Activated naive CD4-positive, alpha-beta T cell treated with anti-CD3 and anti-CD28 coated beads for 36 hours (primary cell): Measurements from ENCODE around the gene ST7. TPM values are rescaled to one million over a fixed set of nuclear protein-coding genes. Genes with fewer than 3 reads are reported as not detected.

Source experiments
- CTCF ChIA-PET: fragments of 350-600 bp; sonication (Branson Sonifier 250); formaldehyde crosslinking; loops from one replicate; lab custom pipeline; 2021; ENCODE audit warnings: antibody characterized with exemption; lab: Charles Lee
- DNase-seq: peaks from one replicate; pipeline ENCODE4 v3.0.0-alpha.2; 2020
- H3K27ac Mint-ChIP-seq: one replicate; pipeline ENCODE4 v1.8.0; 2021; ENCODE audit warnings: mild to moderate bottlenecking, mixed read lengths
- H3K27me3 Mint-ChIP-seq: one replicate; pipeline ENCODE4 v1.8.0; 2021; ENCODE audit warnings: low read depth, mixed read lengths
- H3K36me3 Mint-ChIP-seq: one replicate; pipeline ENCODE4 v1.8.0; 2021; ENCODE audit warnings: low read depth, mixed read lengths
- H3K4me1 Mint-ChIP-seq: one replicate; pipeline ENCODE4 v1.8.0; 2021; ENCODE audit warnings: low read depth, mixed read lengths
- H3K4me3 Mint-ChIP-seq: one replicate; pipeline ENCODE4 v1.8.0; 2021; ENCODE audit warnings: mild to moderate bottlenecking, moderate library complexity, mixed read lengths
- H3K9me3 Mint-ChIP-seq: one replicate; pipeline ENCODE4 v1.8.0; 2021; ENCODE audit warnings: mixed read lengths
- intact Hi-C: fragments of 100-400 bp; cut with micrococcal nuclease; formaldehyde crosslinking; loops from one replicate; pipeline ENCODE4 v1.15.1; 2023
- total RNA-seq, 2 experiments: library from RNA; stranded (reverse); gene quantifications; one replicate each; pipeline ENCODE4 v1.2.3, GENCODE V29; 2021

ST7 gene
- total RNA-seq, 2 experiments from 2014 or later, result 4.1 to 5.2 TPM

DNA sequence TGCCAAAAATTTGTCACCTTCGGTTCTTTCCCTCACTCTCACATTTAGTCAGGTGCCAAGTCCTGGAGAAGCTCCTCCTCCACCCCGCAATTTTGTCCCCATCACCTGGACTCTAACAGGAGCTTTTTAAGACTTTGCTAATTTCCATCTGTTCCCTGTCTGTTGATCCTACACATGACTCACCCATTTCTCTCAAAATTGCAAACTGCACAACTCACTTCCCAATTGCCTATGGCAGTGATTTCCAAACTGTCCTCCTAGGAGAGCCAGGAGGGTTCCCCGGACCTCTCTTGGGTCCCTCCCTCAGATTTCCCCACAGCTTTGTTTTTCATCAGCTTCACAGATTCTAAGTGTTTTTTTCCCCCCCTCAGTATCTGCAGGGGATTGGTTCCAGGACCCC is 249.2 kb downstream of the ST7 start:
- Mint-ChIP-seq H3K36me3 (no peaks in the 10 kb centered on the region), H3K9me3 (no peaks in the 10 kb centered on the region), H3K4me3 (no peak overlapping the region), H3K4me1 (no peaks in the 10 kb centered on the region), H3K27ac (no peak overlapping the region), H3K27me3 (no peaks in the 10 kb centered on the region)
- DNase-seq, result no peak
- CTCF ChIA-PET, result no interaction called here
- intact Hi-C loops, result no loop called here

DNA sequence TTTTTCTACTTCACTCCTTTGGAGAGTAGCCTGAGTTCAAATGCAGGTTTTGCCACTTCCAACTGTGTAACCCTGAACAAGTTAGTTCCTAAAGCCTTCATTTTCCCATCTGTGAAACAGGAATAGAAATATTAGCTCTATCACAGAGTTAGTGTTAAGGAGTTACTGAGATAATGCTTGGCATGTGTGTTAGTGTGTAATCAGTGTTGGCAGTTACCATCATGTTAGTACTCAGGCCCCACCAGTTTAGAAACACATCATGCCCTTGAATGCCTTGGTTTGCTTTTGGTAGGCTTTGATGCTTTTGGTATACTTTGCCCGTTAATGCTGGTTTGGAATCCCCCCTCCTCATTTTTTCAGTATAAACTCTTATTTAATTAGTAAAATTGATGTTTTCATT is 249.9 kb downstream of the ST7 start:
- no peak overlapping the region for H3K27ac Mint-ChIP-seq

DNA sequence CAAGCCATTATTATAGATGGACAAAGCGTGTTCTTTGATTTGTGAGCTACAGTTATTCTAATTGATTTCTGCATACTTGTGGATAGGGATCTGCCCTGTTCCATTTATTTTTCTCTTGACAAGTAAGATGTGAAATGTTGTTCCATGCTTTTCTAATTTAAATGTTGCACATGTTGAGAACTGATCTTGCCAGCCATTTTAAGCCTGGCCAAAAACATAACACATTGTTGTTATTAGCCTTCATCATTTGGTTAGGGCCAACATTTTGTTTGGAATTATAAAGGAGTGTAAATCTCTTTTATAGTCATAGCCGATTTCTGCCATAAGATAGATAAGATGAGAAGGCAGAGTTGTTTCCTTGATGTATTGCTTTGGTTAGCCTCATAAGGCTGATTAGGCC is 252.6 kb downstream of the ST7 start:
- no peak for DNase-seq
- intact Hi-C loops, result no loop called here
- no peak overlapping the region for H3K27ac Mint-ChIP-seq
- H3K36me3 Mint-ChIP-seq, result no peaks in the 10 kb centered on the region
- no peak overlapping the region for H3K4me3 Mint-ChIP-seq
- H3K9me3 Mint-ChIP-seq, result no peaks in the 10 kb centered on the region
- H3K27me3 Mint-ChIP-seq, result no peaks in the 10 kb centered on the region
- CTCF ChIA-PET, result no interaction called here
- no peaks in the 10 kb centered on the region for H3K4me1 Mint-ChIP-seq

More for the DNA sequence above, 249.9 kb downstream of the ST7 start:
- intact Hi-C loops, result no loop called here
- no peak for DNase-seq
- H3K4me1 Mint-ChIP-seq, result no peaks in the 10 kb centered on the region
- no peaks in the 10 kb centered on the region for H3K27me3 Mint-ChIP-seq
- no peaks in the 10 kb centered on the region for H3K36me3 Mint-ChIP-seq
- CTCF ChIA-PET, result interaction anchor here (0.7 kb wide), 1 partner anchor 10 kb away, joined by 3 read pairs; no protein-coding TSS in a partner anchor
- no peaks in the 10 kb centered on the region for H3K9me3 Mint-ChIP-seq
- H3K4me3 Mint-ChIP-seq, result no peak overlapping the region

DNA sequence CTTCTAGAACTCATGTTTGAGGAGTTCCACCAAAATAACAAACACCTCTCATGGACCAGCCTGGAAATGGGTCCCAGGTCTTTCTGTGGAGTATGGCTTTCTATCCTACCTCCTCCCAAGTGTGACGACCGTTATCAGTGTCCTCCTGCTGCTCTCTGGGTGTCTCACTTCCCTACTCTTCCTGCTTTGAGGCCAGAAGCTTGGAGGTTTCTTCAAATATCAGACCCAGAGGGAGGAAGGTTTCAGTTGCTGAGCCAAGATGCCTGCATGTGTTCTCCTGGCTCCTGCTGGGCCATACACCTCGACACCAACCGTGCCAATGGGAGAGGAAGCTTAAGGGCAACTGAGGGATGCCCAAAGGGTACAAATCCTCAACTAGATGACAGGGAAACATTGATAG is 255.0 kb downstream of the ST7 start:
- Mint-ChIP-seq H3K36me3 (no peaks in the 10 kb centered on the region), H3K27ac (no peak overlapping the region), H3K4me3 (no peak overlapping the region), H3K4me1 (no peaks in the 10 kb centered on the region), H3K27me3 (no peaks in the 10 kb centered on the region), H3K9me3 (no peaks in the 10 kb centered on the region)
- CTCF ChIA-PET, result interaction anchor here (0.7 kb wide), 1 partner anchor 150 kb away, joined by 3 read pairs; no protein-coding TSS in a partner anchor
- no peak for DNase-seq
- intact Hi-C loops, result no loop called here

DNA sequence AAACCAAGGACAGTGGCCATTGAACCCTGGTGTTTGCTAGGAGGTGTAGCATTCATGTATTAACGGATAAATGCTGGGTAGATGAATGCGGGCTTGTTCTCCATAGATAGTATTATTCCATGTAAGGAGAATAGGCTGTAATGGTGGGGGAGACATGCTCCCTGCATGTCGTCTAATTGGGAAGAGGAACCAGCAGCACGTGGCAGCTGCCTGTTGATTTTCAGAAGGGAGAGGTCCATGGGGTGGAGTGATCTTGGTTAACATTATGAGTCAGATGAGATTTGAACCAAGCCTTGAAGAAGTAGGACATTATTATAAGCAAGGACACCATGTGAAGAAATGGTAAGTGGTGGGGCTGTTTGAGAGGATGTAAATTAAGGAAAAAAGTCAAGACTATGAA is 257.1 kb downstream of the ST7 start:
- no peaks in the 10 kb centered on the region for H3K9me3 Mint-ChIP-seq
- H3K27ac Mint-ChIP-seq, result no peak overlapping the region
- no peak overlapping the region for H3K4me3 Mint-ChIP-seq
- H3K4me1 Mint-ChIP-seq, result no peaks in the 10 kb centered on the region
- CTCF ChIA-PET, result no interaction called here
- H3K36me3 Mint-ChIP-seq, result no peaks in the 10 kb centered on the region
- no peaks in the 10 kb centered on the region for H3K27me3 Mint-ChIP-seq
- intact Hi-C loops, result no loop called here
- DNase-seq, result no peak

DNA sequence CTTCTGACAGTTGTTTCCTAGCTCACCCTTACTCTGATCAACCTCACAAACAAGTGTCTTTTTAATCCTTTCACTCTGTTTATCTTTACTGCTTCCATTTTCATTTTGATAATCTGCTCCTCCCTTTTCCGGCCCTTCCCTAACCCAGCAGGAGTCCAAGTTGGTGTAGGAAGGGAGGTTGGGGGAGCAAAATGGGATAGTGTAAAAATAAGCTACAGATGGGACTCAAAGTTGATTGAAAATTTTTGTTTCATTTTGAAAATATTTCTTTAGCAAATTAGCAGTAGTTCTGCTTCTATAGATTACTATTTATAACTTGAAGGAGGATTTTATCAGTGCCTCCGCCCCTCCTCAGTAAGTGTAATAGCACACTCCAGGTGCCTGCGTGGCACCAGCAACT is 257.6 kb downstream of the ST7 start:
- Mint-ChIP-seq H3K27ac (no peak overlapping the region), H3K4me1 (no peaks in the 10 kb centered on the region), H3K9me3 (no peaks in the 10 kb centered on the region), H3K27me3 (no peaks in the 10 kb centered on the region), H3K4me3 (no peak overlapping the region), H3K36me3 (no peaks in the 10 kb centered on the region)
- no peak for DNase-seq
- CTCF ChIA-PET, result interaction anchor here (0.7 kb wide), 1 partner anchor 937 kb away, joined by 3 read pairs; no protein-coding TSS in a partner anchor
- intact Hi-C loops, result no loop called here

DNA sequence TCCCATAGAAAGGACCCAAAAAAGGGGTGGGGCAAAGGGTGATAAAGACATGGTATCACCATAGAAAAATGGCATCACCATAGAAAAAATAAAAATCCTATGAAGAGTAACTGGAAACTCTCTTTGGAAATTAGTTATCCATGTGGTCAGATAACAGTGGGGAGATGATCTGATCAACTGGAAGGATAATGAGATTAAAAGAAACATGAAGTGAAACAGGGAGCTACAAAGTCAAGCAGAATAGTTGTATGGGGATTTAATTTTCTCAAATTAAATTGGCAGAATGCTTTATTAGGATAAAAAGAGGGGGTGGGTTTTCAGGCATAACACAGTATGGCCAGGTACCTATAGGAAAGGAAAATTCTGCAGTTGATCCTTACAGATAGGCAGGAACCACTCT is 258.3 kb downstream of the ST7 start:
- CTCF ChIA-PET, result no interaction called here
- no peaks in the 10 kb centered on the region for H3K4me1 Mint-ChIP-seq

DNA sequence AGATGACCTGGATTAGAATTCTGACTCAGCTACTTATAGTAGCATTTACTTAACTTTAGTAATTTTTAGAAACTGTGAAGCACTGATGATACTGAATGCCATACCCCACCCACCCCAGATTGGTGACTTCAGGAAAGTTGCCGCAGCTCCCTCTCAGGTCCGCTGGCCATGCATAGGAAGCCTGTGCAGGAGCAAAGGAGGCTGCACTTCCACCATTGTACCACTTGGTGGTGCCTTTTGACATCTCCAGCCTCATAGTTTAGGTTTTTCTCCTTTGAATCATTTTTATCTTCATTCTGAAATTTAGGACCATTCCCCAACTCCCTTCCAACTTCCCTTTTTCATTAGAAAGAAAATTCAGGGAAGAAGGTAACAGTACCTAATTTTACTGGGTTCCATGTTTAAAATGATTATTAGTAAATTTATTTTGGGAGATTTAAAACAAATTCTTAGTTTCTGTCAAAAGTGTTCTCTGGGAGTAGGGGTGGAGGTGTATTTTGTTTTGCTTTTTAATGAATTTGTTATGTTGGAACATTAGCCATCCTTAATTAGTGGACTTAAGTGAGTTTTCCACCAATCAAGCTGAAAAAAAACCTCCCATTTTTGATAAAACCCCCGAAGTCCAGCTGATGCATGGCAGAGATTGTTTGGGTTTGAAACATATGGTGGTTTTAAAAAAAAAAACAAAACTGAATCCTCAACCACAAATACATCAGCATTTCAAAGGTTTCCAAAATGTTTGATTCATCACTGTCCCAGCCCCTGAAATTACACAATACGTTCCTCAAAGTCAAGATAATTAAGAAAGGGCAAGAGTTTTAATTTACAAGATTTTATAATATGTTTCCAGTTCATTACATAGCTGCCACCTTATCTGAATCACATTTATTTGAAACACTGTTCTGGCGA is 259.9 kb downstream of the ST7 start:
- peak; percentile 66 for DNase-seq
- H3K4me3 Mint-ChIP-seq, result no peak overlapping the region
- CTCF ChIA-PET, result interaction anchor here (0.6 to 1.6 kb wide), 14 partner anchors 8 to 563 kb away, joined by 3 to 4 read pairs (median 3); no protein-coding TSS in a partner anchor
- H3K27me3 Mint-ChIP-seq, result no peaks in the 10 kb centered on the region
- no peak overlapping the region for H3K27ac Mint-ChIP-seq
- H3K4me1 Mint-ChIP-seq, result no peaks in the 10 kb centered on the region
- H3K36me3 Mint-ChIP-seq, result no peaks in the 10 kb centered on the region
- H3K9me3 Mint-ChIP-seq, result no peaks in the 10 kb centered on the region
- intact Hi-C loops, result loop anchor here (1.0 kb wide), 3 partner anchors 173 to 940 kb away; no protein-coding TSS in a partner anchor

More for the DNA sequence above, 258.3 kb downstream of the ST7 start:
- no peaks in the 10 kb centered on the region for H3K36me3 Mint-ChIP-seq
- no peaks in the 10 kb centered on the region for H3K9me3 Mint-ChIP-seq
- intact Hi-C loops, result no loop called here
- no peak for DNase-seq
- H3K4me3 Mint-ChIP-seq, result no peak overlapping the region
- no peaks in the 10 kb centered on the region for H3K27me3 Mint-ChIP-seq
- no peak overlapping the region for H3K27ac Mint-ChIP-seq

DNA sequence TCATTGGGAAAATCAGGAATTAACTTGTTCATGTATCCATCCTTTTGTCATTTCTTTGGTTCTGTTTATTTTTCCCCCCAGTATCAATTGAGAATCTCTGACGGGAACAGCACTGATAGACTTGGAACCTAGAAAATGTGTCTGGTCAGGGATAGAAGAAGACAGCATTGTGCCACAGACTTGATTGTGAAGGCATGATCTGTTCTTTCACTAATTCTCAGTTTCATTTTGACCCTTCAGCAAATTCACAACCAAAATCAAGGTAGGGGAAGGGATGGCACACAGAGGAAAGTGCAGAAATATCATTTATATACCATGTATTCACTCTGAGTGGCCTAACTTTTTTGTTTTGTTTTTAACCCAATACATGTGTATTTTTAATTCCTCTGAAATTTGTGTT is 262.7 kb downstream of the ST7 start:
- CTCF ChIA-PET, result no interaction called here
- H3K27ac Mint-ChIP-seq, result no peak overlapping the region
- H3K9me3 Mint-ChIP-seq, result no peaks in the 10 kb centered on the region
- DNase-seq, result no peak
- no peaks in the 10 kb centered on the region for H3K36me3 Mint-ChIP-seq
- no peaks in the 10 kb centered on the region for H3K4me1 Mint-ChIP-seq
- no peaks in the 10 kb centered on the region for H3K27me3 Mint-ChIP-seq
- H3K4me3 Mint-ChIP-seq, result no peak overlapping the region
- intact Hi-C loops, result no loop called here

DNA sequence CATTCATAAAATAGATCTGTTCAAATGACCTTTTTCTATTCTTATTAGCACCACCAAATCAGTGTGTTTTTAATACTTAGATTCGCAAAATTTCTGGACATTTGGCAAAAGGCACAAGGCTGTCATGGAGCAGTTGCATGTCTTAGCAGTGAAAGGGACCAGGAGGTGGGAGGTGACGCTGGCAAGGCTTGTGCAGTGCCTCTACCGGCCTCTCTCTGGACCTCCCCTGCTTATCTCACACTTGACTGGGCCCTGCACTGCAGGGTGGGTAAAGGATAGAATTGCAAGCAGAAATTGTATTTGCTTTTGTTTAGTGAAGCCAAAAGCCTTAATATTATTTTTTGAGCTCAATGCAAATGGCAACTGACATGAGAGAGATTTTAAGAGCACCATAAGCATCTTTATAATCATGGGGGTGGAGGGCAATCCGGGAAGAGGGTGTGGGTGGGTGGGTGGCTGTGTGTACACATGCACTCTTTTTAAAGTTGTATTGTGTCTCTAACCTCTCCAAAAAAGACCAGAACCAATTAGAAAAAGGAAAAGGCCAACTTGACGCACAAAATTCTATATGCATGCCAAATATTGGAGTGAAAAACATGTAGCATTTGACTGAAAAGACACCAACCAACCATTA is 263.3 kb downstream of the ST7 start:
- no peak overlapping the region for H3K27ac Mint-ChIP-seq
- intact Hi-C loops, result no loop called here
- H3K36me3 Mint-ChIP-seq, result no peaks in the 10 kb centered on the region
- CTCF ChIA-PET, result no interaction called here
- no peaks in the 10 kb centered on the region for H3K27me3 Mint-ChIP-seq
- H3K4me1 Mint-ChIP-seq, result no peaks in the 10 kb centered on the region
- H3K4me3 Mint-ChIP-seq, result no peak overlapping the region
- H3K9me3 Mint-ChIP-seq, result no peaks in the 10 kb centered on the region
- no peak for DNase-seq

DNA sequence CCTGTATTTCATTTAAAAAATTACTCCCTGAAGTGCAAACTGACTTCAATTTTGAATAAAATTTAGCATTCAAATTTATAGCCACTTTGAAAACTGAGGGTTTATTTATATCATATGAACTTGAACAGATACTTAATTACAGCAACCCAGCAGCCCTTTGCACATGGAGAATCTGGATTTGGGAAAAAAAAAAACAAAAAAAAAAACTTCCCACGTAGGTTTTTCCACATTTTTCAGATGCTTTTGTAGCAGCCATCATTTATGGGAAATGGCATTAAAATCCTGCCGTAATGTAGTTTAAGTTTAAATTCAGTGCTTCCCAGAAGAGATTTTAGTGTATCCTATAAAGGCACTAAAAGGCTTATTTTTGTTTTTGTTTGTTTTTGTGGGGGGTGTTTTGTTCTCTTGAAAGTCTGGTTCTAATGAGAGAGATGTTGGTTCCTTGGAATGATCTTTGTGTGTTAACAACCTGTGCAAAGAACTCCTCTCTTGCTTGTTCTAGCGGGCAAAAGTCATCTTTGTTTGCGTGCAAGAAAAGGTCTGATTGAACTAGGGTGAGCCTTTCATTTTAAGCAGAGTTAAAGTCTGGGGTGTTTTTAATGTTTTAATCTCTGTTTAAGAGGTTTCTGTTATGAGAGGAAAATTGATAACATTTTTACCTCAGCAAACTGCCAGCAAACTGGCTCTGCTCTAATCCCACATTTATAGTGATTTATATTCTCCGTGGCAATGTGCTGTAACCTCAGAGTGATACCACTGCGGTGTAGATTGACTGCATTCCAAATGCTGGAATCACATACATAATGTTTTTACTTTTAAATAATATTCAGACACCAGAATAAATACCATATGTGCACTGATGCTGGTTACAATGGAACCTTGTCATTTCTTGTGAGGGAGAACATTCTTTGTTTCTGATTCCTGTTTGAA is 264.1 kb downstream of the ST7 start:
- Mint-ChIP-seq H3K4me3 (no peak overlapping the region), H3K27me3 (no peaks in the 10 kb centered on the region), H3K4me1 (no peaks in the 10 kb centered on the region), H3K36me3 (peaks cover 2% of the 10 kb centered on the region), H3K27ac (no peak overlapping the region), H3K9me3 (no peaks in the 10 kb centered on the region)
- intact Hi-C loops, result no loop called here
- no peak for DNase-seq
- CTCF ChIA-PET, result no interaction called here

DNA sequence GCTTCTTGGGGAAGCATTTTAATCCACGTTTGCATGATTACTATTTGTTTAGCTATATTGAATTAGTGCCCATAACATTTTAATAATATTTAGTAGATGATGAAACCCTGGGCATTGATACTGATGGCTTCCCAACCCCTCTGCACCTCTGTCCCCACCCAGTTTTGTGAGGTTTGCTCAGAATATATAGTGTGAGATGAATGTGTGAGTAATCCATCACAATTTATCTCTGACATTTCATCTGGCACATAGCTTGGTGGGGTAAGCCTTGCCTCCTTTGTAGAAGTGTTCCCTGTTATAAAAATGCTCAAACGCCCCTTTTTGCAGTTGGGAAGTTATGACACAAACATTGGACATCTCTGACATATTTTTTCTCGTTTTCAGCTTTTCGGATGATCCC is 265.4 kb downstream of the ST7 start:
- peaks cover 8% of the 10 kb centered on the region for H3K36me3 Mint-ChIP-seq
- H3K27me3 Mint-ChIP-seq, result no peaks in the 10 kb centered on the region
- H3K4me1 Mint-ChIP-seq, result no peaks in the 10 kb centered on the region
- no peak overlapping the region for H3K4me3 Mint-ChIP-seq
- DNase-seq, result no peak
- CTCF ChIA-PET, result no interaction called here
- no peak overlapping the region for H3K27ac Mint-ChIP-seq
- H3K9me3 Mint-ChIP-seq, result no peaks in the 10 kb centered on the region
- intact Hi-C loops, result no loop called here
